Stomach (tissue), 9 donors: ENCODE data around the gene ADGRD1. TPM values are rescaled to one million over a fixed set of nuclear protein-coding genes. Genes with fewer than 3 reads are reported as not detected.

ENCODE experiments used
- DNase-seq, 2 donors: peaks; one replicate each; pipeline versions ENCODE4 v3.0.0 to v3.0.0-alpha.2; 2013 to 2019
- H3K27ac ChIP-seq, 5 donors: fragments of 200-600 bp in 4 of 5; sonication (generic) in 4 of 5; one replicate each; pipeline ENCODE4 v1.5.1; 2013 to 2019; ENCODE audit warnings: mild to moderate bottlenecking in 1 of 5, moderate library complexity in 1 of 5
- H3K27me3 ChIP-seq, 3 donors: fragments of 200-600 bp; sonication (generic); one replicate each; pipeline ENCODE4 v1.5.1; 2017 to 2019; ENCODE audit warnings: mixed run types in 1 of 3
- H3K36me3 ChIP-seq, 4 donors: fragments of 200-600 bp; sonication (generic); 1 replicate in 3 of 4; 2 replicates in 1 of 4; pipeline ENCODE4 v1.5.1; 2016 to 2019
- H3K4me1 ChIP-seq, 4 donors: fragments of 200-600 bp; sonication (generic); one replicate each; pipeline ENCODE4 v1.5.1; 2016 to 2019
- H3K4me3 ChIP-seq, 4 donors: fragments of 200-600 bp; sonication (generic) in 3 of 4; one replicate each; pipeline ENCODE4 v1.5.1; 2016 to 2019; ENCODE audit warnings: mild to moderate bottlenecking in 1 of 4
- H3K9me3 ChIP-seq, 4 donors: fragments of 200-600 bp; sonication (generic); one replicate each; pipeline ENCODE4 v1.5.1; 2016 to 2019
- EP300 ChIP-seq: sonication (generic); formaldehyde crosslinking; IDR thresholded peaks from one replicate; pipeline ENCODE4 v1.6.1; 2017; ENCODE audit warnings: antibody characterized with exemption
- POLR2A ChIP-seq, 4 donors: fragments of 450-650 bp; IDR thresholded peaks; one replicate each; pipeline ENCODE4 v1.6.1; 2016; ENCODE audit warnings: antibody characterized with exemption in 4 of 4, control low read depth in 2 of 4, mild to moderate bottlenecking in 1 of 4, moderate library complexity in 1 of 4
- POLR2AphosphoS5 ChIP-seq, 3 donors: sonication (generic); formaldehyde crosslinking; IDR thresholded peaks; one replicate each; pipeline ENCODE4 v1.6.1; 2016; ENCODE audit warnings: antibody characterized with exemption in 3 of 3
- whole genome bisulfite sequencing, 5 donors: extraction: QIAGEN DNeasy Blood & Tissue Kit in 3 of 5; methylation state at CpG; one replicate each; pipeline versions ENCODE4 v1.1.5 to v1.1.7; 2013 to 2018; 5-methylcytosine and 5-hydroxymethylcytosine counted together
- intact Hi-C: fragments of 100-400 bp; cut with DNase I; formaldehyde crosslinking; loops from one replicate; pipeline ENCODE4 v1.15.1; 2023; ENCODE audit warnings: low total_unique reads
- polyA plus RNA-seq, 3 donors: library from polyadenylated mRNA; stranded (reverse); fragments of 200-250 nt; gene quantifications; one replicate each; pipeline ENCODE4 v1.2.3, GENCODE V29; 2013
- total RNA-seq, 5 donors: library from RNA; depleted of rRNA; stranded (reverse); fragments of >200 nt; gene quantifications; one replicate each; pipeline versions ENCODE4 v1.1.0 to v1.2.3, GENCODE V29; 2014 to 2016
- TF ChIP-seq, protein P1 (sequence below), 7 experiments: fragments of 450-650 bp in 4 of 7; fragments of 200-600 bp in 3 of 7; sonication (generic) in 3 of 7; IDR thresholded peaks; one replicate each; pipeline ENCODE4 v1.5.1; 2016 to 2019; ENCODE audit warnings: antibody characterized with exemption in 7 of 7, control low read depth in 2 of 7, mild to moderate bottlenecking in 1 of 7
- donor health status: healthy with polysubstance abuse.
- donor health status: Bipolar disorder and iron deficiency.
- donor health status: healthy.

Gene ADGRD1
- total and polyA plus RNA-seq, 8 donors, result 3.7 to 43.8 (median 15.4) TPM

GRCh38 chr12:130924966-130925665, 28.6 kb upstream of the ADGRD1 start:
- Histone ChIP-seq H3K27ac (no peak overlapping the region), H3K4me3 (no peak overlapping the region), H3K27me3 (peaks cover 0 to 42% (median 0%) of the 10 kb centered on the region in 3 donors), H3K9me3 (peaks cover 0 to 8% (median 0%) of the 10 kb centered on the region in 4 donors), H3K36me3 (no peaks in the 10 kb centered on the region), H3K4me1 (no peaks in the 10 kb centered on the region)
- intact Hi-C loops, result no loop called here
- TF ChIP-seq POLR2A (IDR thresholded peaks at IDR 0.05) (no peak), POLR2AphosphoS5 (IDR thresholded peaks at IDR 0.05) (no peak), EP300 (no peak)
- TF ChIP-seq, protein P1, sequence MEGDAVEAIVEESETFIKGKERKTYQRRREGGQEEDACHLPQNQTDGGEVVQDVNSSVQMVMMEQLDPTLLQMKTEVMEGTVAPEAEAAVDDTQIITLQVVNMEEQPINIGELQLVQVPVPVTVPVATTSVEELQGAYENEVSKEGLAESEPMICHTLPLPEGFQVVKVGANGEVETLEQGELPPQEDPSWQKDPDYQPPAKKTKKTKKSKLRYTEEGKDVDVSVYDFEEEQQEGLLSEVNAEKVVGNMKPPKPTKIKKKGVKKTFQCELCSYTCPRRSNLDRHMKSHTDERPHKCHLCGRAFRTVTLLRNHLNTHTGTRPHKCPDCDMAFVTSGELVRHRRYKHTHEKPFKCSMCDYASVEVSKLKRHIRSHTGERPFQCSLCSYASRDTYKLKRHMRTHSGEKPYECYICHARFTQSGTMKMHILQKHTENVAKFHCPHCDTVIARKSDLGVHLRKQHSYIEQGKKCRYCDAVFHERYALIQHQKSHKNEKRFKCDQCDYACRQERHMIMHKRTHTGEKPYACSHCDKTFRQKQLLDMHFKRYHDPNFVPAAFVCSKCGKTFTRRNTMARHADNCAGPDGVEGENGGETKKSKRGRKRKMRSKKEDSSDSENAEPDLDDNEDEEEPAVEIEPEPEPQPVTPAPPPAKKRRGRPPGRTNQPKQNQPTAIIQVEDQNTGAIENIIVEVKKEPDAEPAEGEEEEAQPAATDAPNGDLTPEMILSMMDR (IDR thresholded peaks at IDR 0.05), result no peak
- 83 to 87% (median 86%) methylated on average over 18 to 23 of the region's 23 CpGs for WGBS, 5 donors
- DNase-seq, result no peak

GRCh38 chr12:130925666-130926015, 28.1 kb upstream of the ADGRD1 start:
- Histone ChIP-seq H3K36me3 (no peaks in the 10 kb centered on the region), H3K4me1 (no peaks in the 10 kb centered on the region), H3K9me3 (peaks cover 0 to 8% (median 0%) of the 10 kb centered on the region in 4 donors), H3K4me3 (no peak overlapping the region), H3K27me3 (peaks cover 0 to 46% (median 0%) of the 10 kb centered on the region in 3 donors), H3K27ac (no peak overlapping the region)
- WGBS, 5 donors, result 53 to 75% (median 72%) methylated on average over 7 of the region's 7 CpGs
- intact Hi-C loops, result no loop called here
- no peak for TF ChIP-seq POLR2AphosphoS5 (IDR thresholded peaks at IDR 0.05)
- TF ChIP-seq, protein P1 (IDR thresholded peaks at IDR 0.05), result no peak
- TF ChIP-seq EP300, result no peak
- no peak for TF ChIP-seq POLR2A (IDR thresholded peaks at IDR 0.05)
- no peak for DNase-seq

GRCh38 chr12:130929363-130929762, 24.3 kb upstream of the ADGRD1 start:
- Histone ChIP-seq H3K27ac (no peak overlapping the region), H3K27me3 (peaks cover 0 to 57% (median 6%) of the 10 kb centered on the region in 3 donors), H3K36me3 (no peaks in the 10 kb centered on the region), H3K4me1 (no peaks in the 10 kb centered on the region), H3K9me3 (no peaks in the 10 kb centered on the region), H3K4me3 (no peak overlapping the region)
- intact Hi-C loops, result no loop called here
- no peak for TF ChIP-seq POLR2AphosphoS5 (IDR thresholded peaks at IDR 0.05)
- no peak for TF ChIP-seq EP300
- TF ChIP-seq, protein P1 (IDR thresholded peaks at IDR 0.05), result no peak
- TF ChIP-seq POLR2A (IDR thresholded peaks at IDR 0.05), result no peak
- DNase-seq, result no peak
- 73 to 78% (median 75%) methylated on average over 8 of the region's 8 CpGs for WGBS, 5 donors

DNA sequence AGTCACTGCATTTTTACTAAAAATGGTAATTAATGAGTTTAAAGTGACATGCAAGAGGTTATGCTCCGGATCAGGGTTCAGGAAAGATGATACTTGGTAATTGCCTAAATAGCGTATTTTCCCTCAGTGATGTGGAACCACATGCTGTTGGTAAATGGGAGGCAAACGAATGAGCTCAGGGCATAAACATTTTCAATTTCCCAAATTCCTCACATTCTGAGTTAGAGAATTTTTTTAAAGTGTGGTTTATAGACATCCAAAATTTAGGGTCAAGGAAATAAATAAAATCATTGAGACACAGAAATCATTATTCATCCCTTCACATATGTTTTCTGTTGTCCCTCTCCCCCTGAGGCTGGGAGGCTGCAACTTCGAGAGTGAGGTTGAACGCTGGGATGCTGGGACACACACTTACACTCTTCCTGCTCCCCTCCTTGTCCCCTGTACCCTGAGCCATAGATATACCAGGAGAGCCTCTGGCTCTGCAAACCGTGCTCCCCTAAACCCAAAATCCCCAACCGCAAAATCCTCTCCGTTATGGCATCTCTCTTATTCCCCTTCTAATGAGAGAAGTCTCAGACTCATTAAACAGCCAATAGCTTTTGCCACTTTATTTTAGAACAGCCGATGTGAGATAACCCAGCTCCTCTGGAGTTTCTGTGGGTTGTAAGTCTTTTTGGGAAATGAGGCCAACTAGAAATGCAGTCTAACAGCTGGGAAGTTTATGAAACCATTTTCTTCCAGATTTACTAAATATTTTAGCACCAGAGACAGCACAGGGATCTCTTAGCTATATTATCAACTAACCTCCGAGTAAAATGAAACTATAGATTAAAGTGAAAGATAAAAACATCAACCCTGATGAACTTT, 21.4 kb upstream of the ADGRD1 start:
- H3K4me1 ChIP-seq, result no peaks in the 10 kb centered on the region
- no peak for DNase-seq
- no peak overlapping the region for H3K27ac ChIP-seq
- WGBS, 5 donors, result 54 to 65% (median 62%) methylated on average over 10 of the region's 10 CpGs
- intact Hi-C loops, result no loop called here
- TF ChIP-seq, protein P1 (IDR thresholded peaks at IDR 0.05), result no peak
- no peak for TF ChIP-seq POLR2A (IDR thresholded peaks at IDR 0.05)
- TF ChIP-seq EP300, result no peak
- TF ChIP-seq POLR2AphosphoS5 (IDR thresholded peaks at IDR 0.05), result no peak
- peaks cover 0 to 15% (median 0%) of the 10 kb centered on the region in 4 donors for H3K9me3 ChIP-seq
- peaks cover 0 to 49% (median 6%) of the 10 kb centered on the region in 3 donors for H3K27me3 ChIP-seq
- H3K36me3 ChIP-seq, result no peaks in the 10 kb centered on the region
- no peak overlapping the region for H3K4me3 ChIP-seq
